Left lung (tissue), 10 donors: Measurements from ENCODE around the gene RAP1GAP2. TPM values are rescaled to one million over a fixed set of nuclear protein-coding genes. Genes with fewer than 3 reads are reported as not detected.

Source experiments
- ATAC-seq: fragments of 200-7000 bp; cut with Tn5 transposase; one replicate; pipeline ENCODE4 v1.9.1; 2020; ENCODE audit warnings: moderate library complexity
- DNase-seq, 4 donors: peaks; one replicate each; pipeline ENCODE4 v3.0.0-alpha.2; 2013 to 2020
- H3K27ac ChIP-seq, 2 donors: fragments of 200-600 bp; sonication (generic) in 1 of 2; one replicate each; pipeline versions ENCODE4 v1.5.0 to v1.8.0; 2020 to 2021
- H3K27me3 ChIP-seq, 2 donors: fragments of 200-600 bp; sonication (generic) in 1 of 2; one replicate each; pipeline versions ENCODE4 v1.5.0 to v1.8.0; 2020 to 2021
- H3K36me3 ChIP-seq, 2 donors: fragments of 200-600 bp; sonication (generic) in 1 of 2; one replicate each; pipeline versions ENCODE4 v1.5.0 to v1.8.0; 2020 to 2021
- H3K4me1 ChIP-seq, 2 donors: fragments of 200-600 bp; one replicate each; pipeline ENCODE4 v1.8.0; 2021
- H3K4me3 ChIP-seq, 2 donors: fragments of 200-600 bp; sonication (generic) in 1 of 2; one replicate each; pipeline versions ENCODE4 v1.5.0 to v1.8.0; 2020 to 2021; ENCODE audit warnings: mild to moderate bottlenecking in 1 of 2
- H3K9me3 ChIP-seq, 2 donors: fragments of 200-600 bp; sonication (generic) in 1 of 2; one replicate each; pipeline versions ENCODE4 v1.5.0 to v1.8.0; 2020 to 2021
- CTCF ChIP-seq, 2 donors: fragments of 200-600 bp; sonication (generic) in 1 of 2; IDR thresholded peaks; one replicate each; pipeline versions ENCODE4 v1.5.0 to v1.8.0; 2021; ENCODE audit warnings: antibody characterized with exemption in 2 of 2
- intact Hi-C, 2 donors: fragments of 100-400 bp; cut with DNase I; formaldehyde crosslinking; loops; one replicate each; pipeline versions ENCODE4 v1.11.2 to v1.14.2; 2022
- polyA plus RNA-seq, 6 donors: library from polyadenylated mRNA; unstranded; fragments of 120-200 nt; gene quantifications; one replicate each; pipeline ENCODE4 v1.2.1, GENCODE V29; 2013; ENCODE audit not compliant: insufficient read length in 6 of 6
- total RNA-seq, 2 donors: library from RNA; stranded (reverse); fragmentation: NEBNext Ultra II Directional; extraction: Animal tissue kit (Norgen Biotek cat#: 25700); gene quantifications; one replicate each; pipeline ENCODE4 v1.2.1, GENCODE V29; 2021
- donor health status: DM: no; HTN: yes; CAD: no.
- donor health status: DM: no; HTN: no; CAD: no.

Gene RAP1GAP2
- total and polyA plus RNA-seq, 8 donors, result 8.0 to 14.5 (median 9.7) TPM

DNA sequence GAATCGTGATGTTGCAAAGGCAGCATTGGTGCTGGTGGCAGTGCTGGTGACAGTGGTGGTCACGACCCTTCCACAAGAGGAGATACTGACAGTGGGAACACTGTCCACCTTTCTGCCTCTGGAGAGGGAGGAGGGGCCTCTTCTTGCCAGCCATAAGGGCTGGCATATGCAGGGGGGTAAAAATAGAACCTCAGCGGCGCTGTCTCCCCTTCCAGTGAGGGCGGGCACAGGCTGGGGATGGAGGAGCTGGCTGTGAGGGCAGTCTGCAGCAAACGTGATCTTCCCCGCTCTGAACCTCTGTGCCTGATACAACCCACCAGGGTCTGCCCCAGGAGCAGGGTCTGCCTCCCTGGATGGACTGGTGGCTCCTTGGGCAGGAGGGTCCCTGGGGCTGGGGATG lies 3.4 kb downstream of the RAP1GAP2 start:
- TF ChIP-seq CTCF (IDR thresholded peaks at IDR 0.05), result no peak
- peaks cover 0 to 42% of the 10 kb centered on the region in 2 donors for H3K4me1 ChIP-seq
- intact Hi-C loops, result no loop called here

GRCh38 chr17:2800367-2800766 lies 4.1 kb downstream of the RAP1GAP2 start:
- intact Hi-C loops, result no loop called here
- DNase-seq, result no peak
- no peak for ATAC-seq
- H3K36me3 ChIP-seq, result peaks cover 0 to 4% of the 10 kb centered on the region in 2 donors
- no peak overlapping the region for H3K27ac ChIP-seq
- TF ChIP-seq CTCF (IDR thresholded peaks at IDR 0.05), result no peak
- no peak overlapping the region for H3K4me3 ChIP-seq
- H3K9me3 ChIP-seq, result no peaks in the 10 kb centered on the region
- H3K27me3 ChIP-seq, result peaks cover 0 to 40% of the 10 kb centered on the region in 2 donors
- peaks cover 0 to 39% of the 10 kb centered on the region in 2 donors for H3K4me1 ChIP-seq

More for the DNA sequence above, 3.4 kb downstream of the RAP1GAP2 start:
- no peak for ATAC-seq
- no peak overlapping the region for H3K4me3 ChIP-seq
- no peak for DNase-seq
- peaks cover 0 to 44% of the 10 kb centered on the region in 2 donors for H3K27me3 ChIP-seq
- H3K9me3 ChIP-seq, result no peaks in the 10 kb centered on the region
- no peak overlapping the region for H3K27ac ChIP-seq
- peaks cover 0 to 4% of the 10 kb centered on the region in 2 donors for H3K36me3 ChIP-seq

- Histone ChIP-seq H3K27me3 (peaks cover 0 to 26% of the 10 kb centered on the region in 2 donors), H3K9me3 (no peaks in the 10 kb centered on the region), H3K4me3 (no peak overlapping the region), H3K36me3 (peaks cover 0 to 4% of the 10 kb centered on the region in 2 donors), H3K27ac (no peak overlapping the region), H3K4me1 (peaks cover 0 to 34% of the 10 kb centered on the region in 2 donors)
- intact Hi-C loops, result no loop called here
- ATAC-seq, result no peak
- TF ChIP-seq CTCF (IDR thresholded peaks at IDR 0.05), result no peak
- no peak for DNase-seq
Measured at GRCh38 chr17:2801841-2802240, 5.6 kb downstream of the RAP1GAP2 start.

GRCh38 chr17:2802574-2802973 lies 6.3 kb downstream of the RAP1GAP2 start:
- TF ChIP-seq CTCF (IDR thresholded peaks at IDR 0.05), result no peak
- ATAC-seq, result no peak
- peaks cover 0 to 4% of the 10 kb centered on the region in 2 donors for H3K36me3 ChIP-seq
- H3K9me3 ChIP-seq, result no peaks in the 10 kb centered on the region
- no peak overlapping the region for H3K4me3 ChIP-seq
- H3K27me3 ChIP-seq, result peaks cover 0 to 18% of the 10 kb centered on the region in 2 donors
- intact Hi-C loops, result no loop called here
- H3K4me1 ChIP-seq, result peaks cover 0 to 30% of the 10 kb centered on the region in 2 donors
- DNase-seq, result no peak
- no peak overlapping the region for H3K27ac ChIP-seq

- Histone ChIP-seq H3K9me3 (no peaks in the 10 kb centered on the region), H3K36me3 (peaks cover 0 to 6% of the 10 kb centered on the region in 2 donors), H3K4me3 (no peak overlapping the region), H3K27ac (no peak overlapping the region), H3K27me3 (peaks cover 0 to 17% of the 10 kb centered on the region in 2 donors), H3K4me1 (peaks cover 0 to 22% of the 10 kb centered on the region in 2 donors)
- no peak for TF ChIP-seq CTCF (IDR thresholded peaks at IDR 0.05)
- ATAC-seq, result no peak
- intact Hi-C loops, result no loop called here
- DNase-seq, result no peak
Measured at GRCh38 chr17:2803386-2803785, 7.1 kb downstream of the RAP1GAP2 start.
